GM12873 (cell line): ENCODE results near the gene EVI5.

Source experiments
- TF ChIP-seq, protein P1 (sequence below): IDR thresholded peaks from 2 replicates; pipeline ENCODE4 v1.5.1; 2012; ENCODE audit warnings: low read depth, mild to moderate bottlenecking, moderate library complexity, low read length, control low read depth; ENCODE audit not compliant: insufficient read depth; ENCODE audit errors: missing control alignments

The EVI5 gene

DNA sequence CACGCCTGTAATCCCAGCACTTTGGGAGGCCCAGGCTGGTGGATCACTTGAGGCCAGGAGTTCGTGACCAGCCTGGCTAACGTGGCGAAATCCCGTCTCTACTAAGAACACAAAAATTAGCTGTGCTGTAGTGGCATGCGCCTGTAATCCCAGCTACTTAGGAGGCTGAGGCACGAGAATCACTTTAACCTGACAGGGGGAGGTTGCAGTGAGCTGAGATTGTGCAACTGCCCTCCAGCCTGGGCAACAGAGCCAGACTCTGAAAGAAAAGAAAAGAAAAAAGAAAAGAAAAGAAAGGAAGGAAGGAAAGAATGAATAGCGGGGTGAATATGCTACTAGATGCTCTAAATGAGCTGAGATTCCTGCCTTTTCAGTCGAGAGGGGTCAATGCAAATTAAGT, 305.3 kb downstream of the EVI5 start:
- TF ChIP-seq, protein P1, sequence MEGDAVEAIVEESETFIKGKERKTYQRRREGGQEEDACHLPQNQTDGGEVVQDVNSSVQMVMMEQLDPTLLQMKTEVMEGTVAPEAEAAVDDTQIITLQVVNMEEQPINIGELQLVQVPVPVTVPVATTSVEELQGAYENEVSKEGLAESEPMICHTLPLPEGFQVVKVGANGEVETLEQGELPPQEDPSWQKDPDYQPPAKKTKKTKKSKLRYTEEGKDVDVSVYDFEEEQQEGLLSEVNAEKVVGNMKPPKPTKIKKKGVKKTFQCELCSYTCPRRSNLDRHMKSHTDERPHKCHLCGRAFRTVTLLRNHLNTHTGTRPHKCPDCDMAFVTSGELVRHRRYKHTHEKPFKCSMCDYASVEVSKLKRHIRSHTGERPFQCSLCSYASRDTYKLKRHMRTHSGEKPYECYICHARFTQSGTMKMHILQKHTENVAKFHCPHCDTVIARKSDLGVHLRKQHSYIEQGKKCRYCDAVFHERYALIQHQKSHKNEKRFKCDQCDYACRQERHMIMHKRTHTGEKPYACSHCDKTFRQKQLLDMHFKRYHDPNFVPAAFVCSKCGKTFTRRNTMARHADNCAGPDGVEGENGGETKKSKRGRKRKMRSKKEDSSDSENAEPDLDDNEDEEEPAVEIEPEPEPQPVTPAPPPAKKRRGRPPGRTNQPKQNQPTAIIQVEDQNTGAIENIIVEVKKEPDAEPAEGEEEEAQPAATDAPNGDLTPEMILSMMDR = no peak

DNA sequence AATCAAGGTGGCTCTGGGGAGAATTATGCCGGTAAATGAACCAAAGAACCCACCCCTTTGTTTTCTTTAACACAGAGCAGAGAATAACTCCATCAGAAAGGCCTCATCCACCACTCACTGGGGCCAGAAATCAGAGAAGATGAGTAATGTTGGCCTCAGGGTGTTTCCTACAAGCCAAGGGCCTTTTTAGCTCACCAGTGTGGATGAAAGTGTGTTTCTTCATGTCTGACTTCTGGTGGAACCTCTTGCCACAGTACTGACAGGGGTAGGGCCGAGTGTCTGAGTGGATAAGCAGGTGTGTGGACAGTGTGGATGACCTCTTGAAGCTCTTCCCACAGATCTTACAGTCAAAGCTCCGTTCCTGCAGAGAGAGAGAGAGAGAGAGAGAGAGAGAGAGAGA, 306.5 kb downstream of the EVI5 start:
- TF ChIP-seq, protein P1 = no peak

DNA sequence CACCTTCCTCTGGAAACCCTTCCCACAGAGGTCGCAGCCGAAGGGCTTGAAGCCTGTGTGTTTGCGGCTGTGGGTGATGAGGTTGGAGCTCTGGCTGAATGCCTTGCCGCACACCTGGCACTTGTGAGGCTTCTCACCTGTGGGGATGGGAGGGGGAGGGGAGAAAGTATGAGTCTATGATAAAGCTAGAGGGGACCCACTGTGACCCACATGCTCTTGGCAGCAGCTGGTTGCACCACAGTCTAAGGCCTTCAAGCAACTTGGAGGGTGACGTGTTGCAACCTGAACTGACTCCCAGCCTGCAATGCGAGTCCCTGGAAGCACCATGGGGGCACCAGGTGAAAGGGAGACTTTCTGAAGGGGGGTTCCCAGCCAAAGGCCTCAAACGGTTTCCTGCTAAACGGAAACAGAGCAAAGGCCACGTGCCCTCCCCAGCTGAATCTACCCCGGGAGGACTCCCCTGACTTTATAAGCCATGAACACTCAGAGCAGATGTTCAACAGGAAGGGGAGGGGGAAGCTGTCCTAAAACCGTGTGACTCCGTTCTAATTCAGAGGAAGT, 308.8 kb downstream of the EVI5 start:
- TF ChIP-seq, protein P1 = no peak

DNA sequence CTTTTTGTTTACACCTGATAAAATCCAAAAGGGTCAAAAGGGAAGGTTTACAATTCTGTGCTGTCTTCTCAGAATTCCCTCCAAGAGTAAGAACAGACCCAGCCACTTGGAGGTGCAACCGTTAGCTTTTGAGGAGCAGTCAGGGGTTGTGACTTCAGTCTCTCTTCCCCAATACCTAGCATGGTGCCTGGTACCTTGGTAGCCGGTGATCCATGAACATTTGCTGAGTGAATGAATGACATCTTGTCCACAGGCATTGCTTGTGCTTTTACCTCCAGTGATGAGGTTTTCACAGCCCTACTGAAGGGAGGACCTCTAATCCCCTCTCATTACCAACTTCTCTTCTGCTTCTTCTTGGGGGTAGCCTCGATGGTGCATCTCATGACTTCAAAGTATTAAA, 309.9 kb downstream of the EVI5 start:
- TF ChIP-seq, protein P1 = no peak

DNA sequence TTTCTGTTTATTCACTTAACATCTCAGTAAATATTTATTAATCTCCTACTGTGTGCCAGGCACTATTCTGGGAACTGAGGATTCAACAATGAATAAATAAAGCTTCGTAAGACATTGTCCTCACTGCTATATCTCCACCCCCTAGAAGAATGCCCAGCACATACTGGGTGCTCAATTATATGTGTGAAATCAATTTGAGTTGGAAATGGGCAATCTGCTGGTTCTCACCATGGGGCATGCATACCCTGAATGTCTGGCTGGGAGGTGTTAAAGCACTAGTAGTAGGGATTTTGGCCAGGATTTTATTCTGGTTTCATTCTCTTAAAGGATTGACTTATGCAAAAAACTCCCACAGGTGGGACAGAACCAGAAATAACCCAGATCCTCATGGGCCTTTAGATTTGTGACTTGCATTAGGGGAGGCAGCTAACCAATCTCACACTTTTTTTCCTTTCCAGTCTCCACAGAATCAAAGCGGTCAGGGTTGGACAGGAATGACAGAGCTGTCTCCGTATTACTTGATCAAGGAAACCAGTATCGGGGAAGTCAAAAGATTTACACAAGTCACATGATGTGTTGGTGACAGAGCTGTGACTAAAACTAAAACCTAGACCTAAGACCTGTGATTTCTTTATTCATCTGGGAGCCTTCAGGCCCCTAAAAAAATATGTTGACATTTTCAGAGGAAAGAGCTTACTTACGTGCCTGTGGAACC, 311.0 kb downstream of the EVI5 start:
- TF ChIP-seq, protein P1 = no peak

DNA sequence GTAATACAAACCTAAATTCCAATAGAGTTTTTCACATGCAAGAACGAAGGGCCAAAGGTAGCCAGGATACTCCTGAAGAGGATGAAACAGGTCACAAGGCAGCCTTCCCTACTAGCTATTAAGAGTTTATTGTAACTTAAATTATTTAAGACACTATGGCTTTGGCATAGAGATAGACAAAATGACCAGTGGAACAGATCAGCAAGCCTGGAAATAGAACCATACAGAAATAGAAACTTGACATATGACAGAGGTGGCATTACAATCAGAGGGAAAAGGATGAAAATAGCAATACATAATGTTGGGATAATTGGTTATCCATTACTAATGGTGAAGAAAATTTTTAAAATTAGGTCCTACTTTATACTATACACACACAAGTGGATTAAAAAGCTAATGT, 314.7 kb downstream of the EVI5 start:
- TF ChIP-seq, protein P1 = no peak

DNA sequence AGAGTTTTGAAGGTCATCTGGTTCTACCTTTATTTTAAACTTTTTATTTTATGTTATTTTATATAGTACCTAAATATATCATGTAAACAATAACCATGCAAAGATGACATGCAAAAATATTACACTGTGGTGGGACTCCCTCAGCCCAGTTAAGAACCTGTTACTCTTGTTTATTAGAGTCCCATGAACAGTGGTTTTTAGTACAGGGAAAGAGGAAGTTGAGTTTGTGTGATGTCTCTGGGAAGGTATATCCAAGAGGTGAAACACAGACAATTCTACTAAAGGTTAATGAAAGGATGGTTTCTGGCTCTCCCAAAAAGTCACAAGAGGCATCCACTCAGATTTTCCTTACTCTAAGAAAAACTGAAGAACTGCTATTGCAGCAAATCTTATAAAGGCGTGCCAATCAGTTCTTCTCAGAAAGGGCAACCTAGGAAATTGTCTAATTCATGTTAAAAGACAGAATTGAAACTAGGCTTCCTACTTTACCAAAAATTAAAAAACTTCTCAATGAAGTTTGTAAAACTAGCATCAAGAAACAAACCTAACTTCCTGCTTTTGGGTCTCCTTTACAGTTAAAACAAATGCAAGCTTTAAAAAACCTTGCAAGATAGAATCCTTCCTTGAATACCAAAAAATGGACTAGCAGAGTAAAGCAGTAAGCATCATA, 318.1 kb downstream of the EVI5 start:
- TF ChIP-seq, protein P1 = no peak
